ENCODE measurements around the gene TANGO6. TPM values are rescaled to one million over a fixed set of nuclear protein-coding genes. Genes with fewer than 3 reads are reported as not detected.

Gene TANGO6
- total and polyA plus RNA-seq, 10 of the 15 experiments (the other 5 are each of a cell fraction or from before 2014, with no cell fraction given) = 1.1 to 20.6 (median 11.0) TPM

DNA sequence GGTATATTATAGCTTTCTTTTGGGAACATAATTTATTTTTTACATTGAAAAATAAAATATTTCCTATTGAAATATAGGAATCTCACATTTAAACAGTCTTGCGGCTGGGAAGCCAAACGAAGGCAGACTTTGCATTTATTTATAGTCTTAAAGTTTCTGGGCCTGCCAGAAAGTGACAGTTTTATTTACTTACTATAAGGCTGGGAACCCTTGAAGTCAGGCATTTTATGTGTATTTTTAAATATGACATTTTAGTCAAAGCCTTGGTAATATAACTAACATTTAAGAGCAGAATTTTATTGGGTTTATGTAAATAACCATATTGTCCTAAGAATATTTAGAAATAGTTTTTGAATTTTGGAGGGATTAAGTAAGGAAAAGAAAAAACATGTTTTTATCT is 97.5 kb downstream of the TANGO6 start:
- in situ Hi-C loops (cut with MboI) = no loop called here
- TF ChIP-seq SPI1 (IDR thresholded peaks at IDR 0.05; ENCODE audit: borderline replicate concordance, insufficient read depth, low read depth, low read length) = no peak
- no peak for TF ChIP-seq CBX3 (IDR thresholded peaks at IDR 0.05; ENCODE audit: borderline replicate concordance, low read depth)
- no peak for TF ChIP-seq CHD4 (IDR thresholded peaks at IDR 0.05)
- TF ChIP-seq FOXM1 (IDR thresholded peaks at IDR 0.05; ENCODE audit: low read depth, low read length) = no peak
- TF ChIP-seq ZSCAN29 (IDR thresholded peaks at IDR 0.05) = no peak
- TF ChIP-seq CREB1 (IDR thresholded peaks at IDR 0.05; ENCODE audit: low read depth) = no peak
- TF ChIP-seq HCFC1 (IDR thresholded peaks at IDR 0.05; ENCODE audit: low read length) = no peak
- TF ChIP-seq, protein P1, sequence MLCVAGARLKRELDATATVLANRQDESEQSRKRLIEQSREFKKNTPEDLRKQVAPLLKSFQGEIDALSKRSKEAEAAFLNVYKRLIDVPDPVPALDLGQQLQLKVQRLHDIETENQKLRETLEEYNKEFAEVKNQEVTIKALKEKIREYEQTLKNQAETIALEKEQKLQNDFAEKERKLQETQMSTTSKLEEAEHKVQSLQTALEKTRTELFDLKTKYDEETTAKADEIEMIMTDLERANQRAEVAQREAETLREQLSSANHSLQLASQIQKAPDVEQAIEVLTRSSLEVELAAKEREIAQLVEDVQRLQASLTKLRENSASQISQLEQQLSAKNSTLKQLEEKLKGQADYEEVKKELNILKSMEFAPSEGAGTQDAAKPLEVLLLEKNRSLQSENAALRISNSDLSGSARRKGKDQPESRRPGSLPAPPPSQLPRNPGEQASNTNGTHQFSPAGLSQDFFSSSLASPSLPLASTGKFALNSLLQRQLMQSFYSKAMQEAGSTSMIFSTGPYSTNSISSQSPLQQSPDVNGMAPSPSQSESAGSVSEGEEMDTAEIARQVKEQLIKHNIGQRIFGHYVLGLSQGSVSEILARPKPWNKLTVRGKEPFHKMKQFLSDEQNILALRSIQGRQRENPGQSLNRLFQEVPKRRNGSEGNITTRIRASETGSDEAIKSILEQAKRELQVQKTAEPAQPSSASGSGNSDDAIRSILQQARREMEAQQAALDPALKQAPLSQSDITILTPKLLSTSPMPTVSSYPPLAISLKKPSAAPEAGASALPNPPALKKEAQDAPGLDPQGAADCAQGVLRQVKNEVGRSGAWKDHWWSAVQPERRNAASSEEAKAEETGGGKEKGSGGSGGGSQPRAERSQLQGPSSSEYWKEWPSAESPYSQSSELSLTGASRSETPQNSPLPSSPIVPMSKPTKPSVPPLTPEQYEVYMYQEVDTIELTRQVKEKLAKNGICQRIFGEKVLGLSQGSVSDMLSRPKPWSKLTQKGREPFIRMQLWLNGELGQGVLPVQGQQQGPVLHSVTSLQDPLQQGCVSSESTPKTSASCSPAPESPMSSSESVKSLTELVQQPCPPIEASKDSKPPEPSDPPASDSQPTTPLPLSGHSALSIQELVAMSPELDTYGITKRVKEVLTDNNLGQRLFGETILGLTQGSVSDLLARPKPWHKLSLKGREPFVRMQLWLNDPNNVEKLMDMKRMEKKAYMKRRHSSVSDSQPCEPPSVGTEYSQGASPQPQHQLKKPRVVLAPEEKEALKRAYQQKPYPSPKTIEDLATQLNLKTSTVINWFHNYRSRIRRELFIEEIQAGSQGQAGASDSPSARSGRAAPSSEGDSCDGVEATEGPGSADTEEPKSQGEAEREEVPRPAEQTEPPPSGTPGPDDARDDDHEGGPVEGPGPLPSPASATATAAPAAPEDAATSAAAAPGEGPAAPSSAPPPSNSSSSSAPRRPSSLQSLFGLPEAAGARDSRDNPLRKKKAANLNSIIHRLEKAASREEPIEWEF (IDR thresholded peaks at IDR 0.05; ENCODE audit: insufficient replicate concordance, low read depth, low read length) = no peak
- TF ChIP-seq DPF2 (IDR thresholded peaks at IDR 0.05) = no peak
- no peak for TF ChIP-seq EP300 (IDR thresholded peaks at IDR 0.05; ENCODE audit: borderline replicate concordance in 1 of 2, control insufficient read depth in 1 of 2, low read depth in 2 of 2, low read length in 2 of 2)
- TF ChIP-seq NFIC (IDR thresholded peaks at IDR 0.05; ENCODE audit: low read depth, low read length) = no peak
- TF ChIP-seq SUPT20H (IDR thresholded peaks at IDR 0.05; ENCODE audit: borderline replicate concordance, control insufficient read depth, low read depth, low read length) = no peak
- RAD21 ChIA-PET (ENCODE audit: unreplicated experiment) = no interaction called here
- Histone ChIP-seq H3K4me2 (ENCODE audit: control insufficient read depth, insufficient read depth) (no peak overlapping the region), H4K20me1 (ENCODE audit: control insufficient read depth, insufficient read depth) (no peaks in the 10 kb centered on the region), H3K27me3 (replicated peaks in 1 of 2; ENCODE audit: control insufficient read depth in 2 of 2, insufficient read depth in 2 of 2, low read length in 1 of 2) (no peaks in the 10 kb centered on the region), H2AFZ (ENCODE audit: control insufficient read depth, low read depth, low read length) (no peak overlapping the region), H3K9me3 (replicated peaks; ENCODE audit: control insufficient read depth, insufficient read depth, low read length) (peaks cover 5% of the 10 kb centered on the region), H3K4me3 (no peak overlapping the region), H3K9ac (ENCODE audit: control insufficient read depth, insufficient read depth, low read length) (no peak overlapping the region), H3K36me3 (ENCODE audit: control insufficient read depth in 2 of 2, insufficient read depth in 2 of 2, low read length in 1 of 2) (peaks cover 0 to 3% of the 10 kb centered on the region in 2 experiments; a peak in 1 of 4 replicates), H3K79me2 (ENCODE audit: control insufficient read depth, insufficient read depth, low read length) (no peaks in the 10 kb centered on the region), H3K4me1 (ENCODE audit: control insufficient read depth, insufficient read depth, low read length) (no peaks in the 10 kb centered on the region), H3K27ac (ENCODE audit: control insufficient read depth, insufficient read depth) (no peak overlapping the region)
- WGBS (ENCODE audit: insufficient coverage, insufficient replicate concordance, low lambda C conversion rate, missing lambda C conversion rate) = 96% methylated on average over 2 of the region's 2 CpGs
- DNase-seq (ENCODE audit: low read depth, low spot score) (no peak), ATAC-seq (no peak), FAIRE-seq (no peak)
- SMC1A ChIA-PET (ENCODE audit: uncharacterized antibody, unreplicated experiment) = no interaction called here
- no TSS peak for BruUV-seq (replicated peaks)
- intact Hi-C loops (cut with micrococcal nuclease; ENCODE audit: unreplicated experiment) = no loop called here
- POLR2A ChIA-PET = no interaction called here
- CTCF ChIA-PET = no interaction called here
